NK-92 (cell line): ENCODE results near the gene ERAL1.
"Not testable (repeated sequence)": the region's sequence is repeated elsewhere in the genome, so short reads cannot be mapped to it uniquely, and the experiment has no call there.

Experiments used
- DNase-seq: peaks from one replicate; lab custom pipeline; 2025; ENCODE audit not compliant: unreplicated experiment; lab: John Stamatoyannopoulos, UW

ERAL1 gene

DNA sequence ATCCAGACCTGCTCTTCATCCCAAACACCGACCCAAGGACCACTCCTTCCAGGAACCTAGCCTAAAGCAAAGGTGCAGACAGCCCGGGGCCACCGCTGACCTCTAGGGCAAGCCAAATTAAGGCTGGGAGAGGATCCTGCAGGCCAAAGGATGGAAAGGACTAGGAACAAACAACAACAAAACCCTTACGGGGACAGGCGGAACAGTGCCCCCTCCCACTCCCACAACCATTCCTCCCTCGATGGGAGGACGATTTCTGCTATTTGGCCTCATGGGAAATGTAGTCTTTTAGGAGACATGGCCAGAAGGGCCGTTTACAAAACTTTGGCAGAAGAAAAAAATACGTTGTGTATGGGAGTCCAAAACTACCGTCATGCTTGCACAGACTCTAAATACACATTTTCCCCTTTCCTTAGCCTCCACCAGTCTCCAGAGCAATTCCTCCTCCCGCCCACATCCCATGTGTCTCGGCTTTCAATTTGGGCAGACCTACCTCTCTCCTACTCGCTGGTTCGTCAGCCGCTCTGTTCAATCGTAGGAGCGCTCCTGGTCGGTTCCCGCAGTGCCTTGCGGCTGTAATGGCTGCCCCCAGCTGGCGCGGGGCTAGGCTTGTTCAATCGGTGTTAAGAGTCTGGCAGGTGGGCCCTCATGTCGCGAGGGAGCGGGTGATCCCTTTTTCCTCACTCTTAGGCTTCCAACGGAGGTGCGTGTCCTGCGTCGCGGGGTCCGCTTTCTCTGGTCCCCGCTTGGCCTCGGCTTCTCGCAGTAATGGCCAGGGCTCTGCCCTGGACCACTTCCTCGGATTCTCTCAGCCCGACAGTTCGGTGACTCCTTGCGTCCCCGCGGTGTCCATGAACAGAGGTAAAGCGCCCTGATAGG is at the start of gene ERAL1:
Gene ERAL1, plus strand, starts transcription at position 560 of the 879 bp plus-strand sequence. Its CDS starts 19 bp downstream, at position 579.
- no peak for DNase-seq

DNA sequence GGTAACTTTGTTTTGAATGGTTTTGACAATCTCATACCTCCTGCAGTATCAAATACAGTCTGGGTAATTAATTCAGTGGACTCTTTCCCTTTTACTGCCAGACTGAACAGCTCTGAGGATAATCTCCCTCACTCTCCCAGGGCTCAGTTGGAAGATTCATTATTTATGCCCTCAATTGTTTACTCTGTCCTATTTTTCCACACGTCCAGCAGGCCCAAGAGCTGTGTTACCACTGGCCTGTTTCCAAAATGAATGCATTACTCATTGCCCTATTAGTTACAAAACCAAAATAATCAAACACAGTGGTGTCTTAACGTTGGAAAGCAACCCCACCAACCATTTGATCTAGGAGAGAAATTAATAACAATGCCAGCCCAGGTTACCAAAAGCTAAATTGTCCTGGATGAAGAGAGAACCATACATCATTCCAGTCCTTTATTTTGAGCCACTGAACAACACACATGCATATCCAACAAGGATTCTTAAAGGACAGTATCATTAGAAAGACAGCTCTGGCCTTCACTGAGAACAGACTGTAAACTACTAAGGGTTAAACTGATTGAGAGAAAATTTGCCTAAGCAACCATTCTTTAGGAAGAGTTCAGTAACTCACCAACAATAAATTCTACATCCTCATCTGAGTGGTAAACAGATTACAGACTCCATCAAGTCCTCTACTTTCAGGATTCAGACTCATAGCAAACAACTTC is 46.7 kb upstream of the ERAL1 start:
- DNase-seq = no peak

DNA sequence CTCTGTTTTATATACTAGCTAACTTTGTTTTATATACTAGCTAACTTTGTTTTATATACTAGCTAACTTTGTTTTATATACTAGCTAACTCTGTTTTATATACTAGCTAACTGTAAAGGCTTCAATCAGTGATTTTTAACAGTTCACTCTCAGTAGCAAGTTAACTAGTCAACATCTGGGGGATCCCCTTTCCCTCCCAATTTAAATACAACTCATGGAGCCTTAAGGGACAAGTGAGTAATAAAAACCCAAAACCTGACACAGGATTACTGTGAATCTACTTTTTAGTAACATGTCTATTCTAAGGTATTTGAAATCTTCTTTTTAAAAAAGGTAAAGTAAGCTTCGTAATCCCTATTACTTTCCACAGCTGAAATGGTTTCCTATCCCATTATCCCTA is 44.4 kb upstream of the ERAL1 start:
- no peak for DNase-seq

DNA sequence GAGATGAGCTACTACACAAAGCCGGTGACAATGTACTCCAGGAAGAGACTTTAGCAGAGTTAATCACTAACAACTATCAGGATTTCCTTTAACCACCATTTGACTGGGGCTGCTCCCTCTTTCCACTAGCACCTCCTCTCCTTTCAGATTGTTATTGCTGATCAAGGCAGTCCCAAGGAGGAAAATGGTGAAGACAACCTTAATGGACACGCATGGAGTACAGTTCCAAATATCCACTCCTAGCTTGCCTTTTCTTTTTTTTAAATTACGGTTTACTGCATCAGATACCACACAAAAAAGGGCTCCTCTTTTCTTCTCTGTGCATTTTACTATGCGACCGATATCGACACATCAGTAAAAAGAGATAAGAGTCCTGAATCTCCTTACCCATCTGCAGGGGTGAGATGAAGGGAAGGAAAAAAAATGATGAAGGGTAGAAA is 43.1 kb upstream of the ERAL1 start:
- no peak for DNase-seq

DNA sequence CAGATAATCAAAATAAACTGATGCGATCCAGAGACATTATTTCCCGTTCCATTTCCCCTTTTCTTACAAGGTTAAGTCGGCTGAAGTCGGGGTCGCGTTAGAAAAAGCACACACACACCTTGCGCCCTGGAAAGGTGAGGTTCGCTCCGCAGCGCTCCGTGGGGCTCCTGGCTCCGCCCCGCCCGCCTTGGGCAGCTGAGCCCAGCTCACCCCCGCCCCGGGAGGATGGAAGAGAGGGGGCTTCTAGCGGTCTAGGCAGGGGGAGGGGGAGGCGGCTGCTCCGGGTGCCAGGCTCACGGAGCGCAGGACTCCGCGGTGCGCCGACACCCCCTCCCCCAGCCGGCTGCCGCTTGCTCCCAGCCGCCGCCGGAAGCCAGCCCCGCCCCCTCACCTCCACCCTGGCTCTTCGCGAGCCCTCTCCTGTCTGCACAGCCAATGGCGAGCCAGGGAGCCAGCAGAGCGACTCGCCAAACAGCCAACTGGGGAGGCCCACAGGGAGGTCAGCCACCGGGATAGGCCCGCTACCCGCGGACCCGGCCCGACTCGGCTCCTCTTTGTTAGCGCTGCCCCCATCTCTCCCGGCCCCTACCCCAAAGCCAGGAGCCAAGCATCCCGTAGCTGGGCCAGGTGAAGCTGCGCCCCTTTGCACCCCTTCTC is 42.6 kb upstream of the ERAL1 start:
- DNase-seq = peak; percentile 87

DNA sequence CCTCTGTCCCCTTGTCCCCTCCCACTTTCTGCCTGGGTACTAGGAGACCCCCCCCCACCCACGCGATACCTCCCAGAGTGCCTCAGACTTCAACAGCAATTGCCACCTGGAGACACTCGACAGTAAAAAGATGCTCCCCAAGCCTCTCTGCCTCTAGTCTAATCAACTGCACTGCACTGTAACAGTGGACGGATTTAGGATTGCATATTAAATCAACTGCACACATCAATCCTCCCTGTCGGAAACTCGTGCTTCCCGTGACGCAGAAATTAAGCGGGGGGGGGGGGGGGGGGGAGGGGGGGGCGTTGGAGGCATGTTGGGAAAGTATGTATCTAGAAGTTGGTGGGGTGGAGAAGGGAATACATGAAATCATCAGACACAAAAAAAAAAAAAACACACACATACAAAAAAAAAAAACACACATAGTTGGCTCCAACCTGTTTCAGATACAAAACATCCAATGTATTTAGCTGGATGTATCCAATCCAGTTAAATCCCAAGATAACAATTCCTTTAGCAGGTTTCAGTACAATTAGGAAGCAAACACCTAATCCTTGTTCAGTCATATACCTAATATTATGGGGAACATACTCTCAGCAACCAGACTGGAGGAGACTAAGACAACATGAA is 42.0 kb upstream of the ERAL1 start:
- no peak for DNase-seq

DNA sequence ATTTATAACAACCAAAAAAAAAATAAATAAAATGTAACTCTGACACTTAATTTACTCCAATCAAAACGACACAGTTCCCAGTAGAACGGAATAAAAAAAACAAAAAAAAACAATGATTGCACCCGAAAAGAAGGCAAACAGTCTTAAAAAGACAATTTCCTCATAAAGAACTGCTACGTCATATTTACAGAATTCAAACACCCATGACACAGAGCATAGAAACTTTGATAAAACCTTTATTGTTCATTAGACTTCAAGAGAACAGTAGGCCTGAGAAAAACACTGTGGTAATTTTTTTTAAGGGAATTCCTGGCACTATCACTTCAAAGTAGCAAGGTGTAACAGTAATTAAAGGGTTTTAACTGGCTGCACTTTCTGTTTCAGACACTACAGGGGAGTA is 38.3 kb upstream of the ERAL1 start:
- DNase-seq = no peak

DNA sequence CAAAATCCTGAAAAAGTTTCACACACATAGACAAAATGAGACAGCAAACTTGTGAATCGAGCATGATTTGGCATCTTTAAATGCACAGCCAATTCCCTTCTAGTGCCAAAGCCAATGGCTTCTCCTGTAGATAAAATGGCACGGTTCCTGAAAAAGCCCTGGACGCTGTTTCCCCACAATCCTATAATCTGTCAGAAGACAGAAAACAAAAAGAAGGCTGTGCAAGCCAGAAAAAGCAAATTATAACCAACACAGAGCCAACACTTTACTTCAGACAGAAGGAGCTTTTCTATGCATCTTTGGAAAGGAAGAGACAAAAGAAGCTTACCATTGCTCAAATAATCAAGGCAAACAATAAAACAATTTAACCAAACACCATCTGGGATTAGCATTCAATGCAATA is 36.0 kb upstream of the ERAL1 start:
- no peak for DNase-seq

DNA sequence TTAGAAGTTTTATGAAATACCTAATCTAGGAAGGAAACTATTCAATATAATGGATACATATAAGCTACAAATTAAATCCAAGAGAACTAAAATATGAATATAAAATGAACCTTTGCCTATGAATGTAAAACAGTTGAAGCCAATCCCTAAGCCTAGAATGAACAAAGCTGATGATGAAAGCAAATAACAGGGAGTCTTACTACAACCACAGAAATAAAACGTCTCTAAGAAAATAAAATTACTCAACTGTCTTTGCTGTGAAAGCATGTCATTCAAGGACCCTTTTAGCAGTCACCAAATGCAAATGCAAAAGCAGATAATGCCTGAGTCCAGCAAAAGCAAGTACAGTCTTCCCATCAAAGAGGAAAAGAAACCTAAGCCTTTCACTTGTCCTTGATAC is 35.2 kb upstream of the ERAL1 start:
- DNase-seq = no peak

DNA sequence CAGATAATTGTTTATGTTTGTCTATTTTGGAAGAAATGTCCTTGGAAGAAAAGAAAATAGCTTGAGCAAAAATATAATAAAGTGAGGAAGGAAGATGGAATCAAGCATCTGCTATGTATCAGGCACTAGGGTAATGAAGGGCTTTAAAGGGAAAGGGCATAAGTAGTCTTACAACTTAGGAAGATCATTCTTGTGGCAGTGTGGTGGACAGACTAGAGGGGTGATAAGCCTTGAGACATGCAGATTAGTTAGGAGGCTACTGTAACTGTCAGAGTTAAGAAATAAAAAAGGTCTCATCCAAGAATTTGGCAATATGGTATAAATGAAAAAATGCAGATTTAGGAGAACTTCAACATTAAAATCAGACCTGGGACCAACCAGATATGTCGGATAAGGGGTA is 27.1 kb upstream of the ERAL1 start:
- no peak for DNase-seq

DNA sequence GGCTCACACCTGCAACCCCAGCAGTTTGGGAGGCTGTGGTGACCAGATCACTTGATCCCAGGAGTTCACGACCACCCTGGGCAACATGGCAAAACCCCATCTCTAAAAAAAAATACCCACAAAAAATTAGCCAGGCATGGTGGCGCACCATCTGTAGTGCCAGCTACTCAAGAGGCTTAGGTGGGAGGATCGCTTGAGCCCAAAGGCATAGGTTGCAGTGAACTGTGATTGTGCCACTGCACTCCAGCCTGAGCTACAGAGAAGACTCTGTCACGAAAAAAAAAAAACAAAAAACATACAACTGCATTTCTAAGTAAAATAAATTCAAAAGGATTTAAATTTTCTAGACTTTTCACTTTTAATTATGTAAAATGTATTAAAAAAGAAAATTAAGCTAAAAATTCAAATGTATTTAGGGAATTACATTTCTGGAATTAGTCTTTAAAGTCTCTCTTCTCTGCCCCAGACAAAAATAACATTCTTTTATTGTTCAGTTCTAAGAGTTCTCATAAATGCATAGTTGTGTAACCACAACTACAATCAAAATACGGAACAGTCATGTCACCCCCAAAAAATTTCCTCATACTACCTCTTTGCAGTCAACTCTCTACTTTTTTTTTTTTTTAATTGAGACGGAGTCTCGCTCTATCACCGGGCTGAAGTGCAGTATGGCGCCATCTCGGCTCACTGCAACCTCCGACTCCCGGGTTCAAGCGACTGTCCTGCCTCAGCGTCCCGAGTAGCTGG is 26.3 kb upstream of the ERAL1 start:
- DNase-seq = no peak

DNA sequence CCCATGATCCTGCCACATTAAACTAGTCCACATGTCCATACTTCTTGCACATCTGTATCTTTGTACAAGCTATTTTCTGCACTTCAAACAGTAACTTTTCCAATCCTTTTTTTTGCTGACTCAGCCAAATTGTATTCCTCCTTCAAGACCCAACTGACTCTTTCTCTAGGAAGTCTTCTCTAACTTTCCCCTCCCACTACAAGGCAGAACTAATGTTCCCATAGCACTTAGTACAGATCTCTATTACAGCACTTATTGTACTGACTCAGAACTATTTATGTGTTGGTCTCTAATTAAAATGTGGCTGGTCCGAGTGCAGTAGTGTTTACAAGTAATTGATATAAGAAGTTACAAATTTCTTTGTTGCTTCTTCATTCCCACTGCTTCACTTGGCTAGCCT is 20.4 kb upstream of the ERAL1 start:
- DNase-seq = no peak

DNA sequence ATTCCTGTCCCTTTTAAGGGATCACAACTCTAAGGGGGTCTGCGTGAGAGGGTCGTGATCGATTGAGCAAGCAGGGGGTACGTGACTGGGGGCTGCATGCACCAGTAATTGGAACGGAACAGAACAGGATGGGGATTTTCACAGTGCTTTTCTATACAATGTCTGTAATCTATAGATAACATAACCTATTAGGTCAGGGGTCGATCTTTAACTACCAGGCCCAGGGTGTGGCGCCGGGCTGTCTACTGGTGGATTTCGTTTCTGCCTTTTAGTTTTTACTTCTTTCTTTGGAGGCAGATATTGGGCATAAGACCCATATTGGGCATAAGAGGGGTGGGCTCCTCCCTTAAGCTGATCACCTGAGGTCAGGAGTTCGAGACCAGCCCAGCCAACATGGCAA is 18.3 kb upstream of the ERAL1 start:
- not testable (repeated sequence) for DNase-seq

DNA sequence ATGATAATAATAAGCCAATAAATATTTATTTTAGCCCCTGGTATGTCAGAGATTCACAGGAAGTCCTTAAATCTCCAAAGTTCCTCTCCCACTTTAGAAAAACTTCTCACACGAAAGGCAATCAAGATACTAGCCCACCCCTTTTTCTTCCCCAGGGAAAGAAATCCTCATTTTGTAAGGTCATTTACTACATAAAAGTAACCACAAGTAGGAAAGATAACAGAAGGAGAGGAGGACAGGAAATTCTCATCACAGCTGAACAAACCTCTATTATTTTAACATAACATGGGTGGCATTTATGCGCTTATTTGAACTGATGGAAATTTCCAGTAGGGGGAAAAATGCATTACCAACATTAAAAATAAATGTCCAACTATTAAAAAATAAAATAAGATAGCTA is 15.6 kb upstream of the ERAL1 start:
- DNase-seq = no peak

DNA sequence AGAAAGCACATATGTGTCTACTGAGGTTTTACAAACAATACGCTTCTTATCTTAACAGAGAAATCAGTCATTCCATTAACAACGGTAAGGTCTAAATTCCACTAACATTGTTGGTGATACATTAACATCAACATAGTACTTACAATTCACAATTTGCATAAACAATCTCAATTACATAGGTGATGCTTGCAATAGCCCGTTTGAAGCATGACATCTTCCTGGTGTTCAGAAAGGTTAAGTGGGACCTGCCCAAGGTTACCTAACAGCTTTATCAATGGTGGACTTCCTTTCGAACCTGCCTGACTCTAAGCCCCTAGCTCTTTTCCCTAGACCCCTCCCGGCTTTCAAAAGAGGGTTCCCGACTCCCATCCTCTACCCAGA is 12.9 kb upstream of the ERAL1 start:
- DNase-seq = no peak

DNA sequence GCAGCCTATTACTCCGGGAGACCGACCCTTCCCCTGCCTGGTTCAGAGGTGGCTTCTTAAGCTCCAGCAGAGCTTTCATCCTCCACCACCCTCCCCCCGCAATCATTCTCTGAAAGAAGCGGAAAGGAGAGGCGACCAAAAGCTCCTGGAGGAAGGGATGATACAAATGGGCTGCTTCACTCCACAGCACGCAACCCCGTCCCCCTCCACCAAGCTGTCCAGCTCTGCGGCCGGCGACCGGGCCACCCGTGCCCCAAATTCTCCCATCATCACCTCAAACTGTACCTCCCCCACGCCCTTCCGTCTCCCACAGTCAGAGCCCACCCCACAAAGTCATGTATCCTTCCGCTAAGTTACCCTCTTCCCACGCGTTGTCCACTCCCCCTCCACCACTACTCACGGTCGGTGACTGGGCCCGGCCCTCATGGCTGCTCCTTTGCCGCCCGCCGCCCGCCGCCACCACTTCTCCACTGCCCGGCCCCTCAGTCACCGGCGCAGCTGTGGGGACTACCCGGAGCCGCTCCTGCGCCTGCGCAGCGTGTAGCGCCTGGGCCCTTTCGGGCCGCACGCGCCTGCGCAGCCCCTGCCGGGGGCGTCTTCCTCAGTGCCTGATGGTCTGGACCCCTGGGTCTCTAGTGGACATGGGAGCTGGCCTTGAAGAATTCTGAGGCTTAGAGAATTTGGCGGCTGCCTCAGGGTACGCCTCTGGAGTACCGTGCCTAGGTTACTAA is 12.4 kb upstream of the ERAL1 start, which contains the start of gene FAM222B:
Gene FAM222B, minus strand, starts transcription at position 509 of the 731 bp plus-strand sequence. CDS start 76,123 bp downstream, outside the sequence.
- no peak for DNase-seq

DNA sequence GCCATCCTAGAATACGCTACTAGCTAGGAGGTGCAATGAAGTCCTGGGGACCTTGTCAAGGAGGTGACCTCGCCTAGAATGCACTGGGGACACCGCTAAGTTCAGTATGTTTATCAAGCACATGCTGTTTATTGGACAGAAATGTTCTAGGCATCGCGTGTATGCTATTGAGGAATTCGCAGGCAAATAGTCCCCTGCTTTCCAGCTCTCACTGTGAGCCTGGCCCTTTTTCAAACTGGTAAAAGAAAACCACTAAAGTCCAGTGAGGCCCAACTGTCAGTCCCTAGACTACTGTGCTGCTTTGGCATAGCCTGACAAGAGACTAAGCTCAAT is 11.0 kb upstream of the ERAL1 start:
- no peak for DNase-seq

DNA sequence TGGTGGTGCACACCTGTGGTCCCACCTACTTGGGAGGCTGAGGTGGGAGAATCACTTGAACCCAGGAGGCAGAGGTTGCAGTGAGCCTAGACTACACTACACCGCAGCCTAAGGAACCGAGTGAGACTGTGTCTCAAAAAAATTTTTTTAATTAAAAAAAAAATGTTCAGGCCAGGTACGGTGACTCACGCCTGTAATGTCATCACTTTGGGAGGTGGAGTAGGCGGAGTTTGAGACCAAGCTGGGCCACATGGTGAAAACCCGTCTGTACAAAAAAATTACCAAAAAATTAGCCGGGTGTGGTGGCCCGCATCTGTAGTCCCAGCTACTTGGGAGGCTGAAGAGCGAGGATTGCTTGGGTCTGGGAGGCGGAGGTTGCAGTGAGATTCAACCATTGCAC is 8.6 kb upstream of the ERAL1 start:
- DNase-seq = no peak

DNA sequence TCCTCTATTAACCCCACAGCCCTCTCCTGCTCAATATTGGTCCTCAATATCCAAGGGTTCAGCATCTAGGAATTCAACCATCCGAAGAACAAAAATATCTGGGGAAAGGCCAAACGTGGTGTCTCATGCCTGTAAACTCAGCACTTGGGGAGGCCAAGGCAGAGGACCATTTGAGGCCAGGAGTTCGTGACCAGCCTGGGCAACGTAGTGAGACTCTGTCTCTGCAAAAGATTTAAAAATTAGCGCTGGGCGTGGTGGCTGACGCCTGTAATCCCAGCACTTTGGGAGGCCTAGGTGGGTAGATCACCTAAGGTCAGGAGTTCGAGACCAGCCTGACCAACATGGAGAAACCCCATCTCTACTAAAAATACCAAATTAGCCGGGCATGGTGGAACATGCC is 8.1 kb upstream of the ERAL1 start:
- not testable (repeated sequence) for DNase-seq

DNA sequence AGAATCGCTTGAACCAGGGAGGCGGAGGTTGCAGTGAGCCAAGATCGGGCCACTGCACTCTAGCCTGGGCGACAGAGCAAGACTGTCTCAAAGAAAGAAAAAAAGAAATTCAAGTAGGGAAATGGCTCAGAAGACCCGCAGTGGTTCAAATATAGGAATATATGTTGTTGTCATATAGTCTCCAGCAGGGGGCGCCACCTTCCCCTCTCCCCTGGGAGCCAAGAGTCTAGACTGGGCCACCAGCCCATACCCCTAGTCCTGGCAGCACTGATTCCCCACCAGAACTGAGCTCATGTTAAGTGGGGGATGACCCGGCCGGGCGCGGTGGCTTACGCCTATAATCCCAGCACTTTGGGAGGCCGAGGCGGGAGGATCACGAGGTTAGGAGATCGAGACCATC is 6.1 kb upstream of the ERAL1 start:
- not testable (repeated sequence) for DNase-seq
